ENCODE data around the gene DIP2B.

The DIP2B gene

DNA sequence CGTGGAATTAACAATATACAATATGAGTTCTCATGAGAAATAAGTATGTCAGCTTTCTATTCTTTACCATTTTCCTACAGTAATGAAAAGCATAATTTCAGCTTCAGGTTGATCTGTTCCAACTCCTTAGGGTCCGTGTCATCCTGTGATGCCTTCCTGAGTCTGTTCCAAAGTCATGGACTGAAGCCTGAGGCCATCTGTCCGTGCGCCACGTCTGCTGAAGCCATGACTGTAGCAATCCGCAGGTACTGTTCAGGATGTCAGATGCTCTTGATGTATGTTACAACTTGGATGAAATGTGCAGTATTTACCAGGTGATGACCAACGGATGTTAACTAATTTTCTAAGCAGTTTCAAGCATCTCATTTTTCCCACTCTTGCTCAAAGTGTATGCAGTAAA lies 192.1 kb downstream of the DIP2B start:
- H3K27ac ChIP-seq (ENCODE audit: low read depth, low read length): no peak overlapping the region
- no peaks in the 10 kb centered on the region for H3K9me3 ChIP-seq (ENCODE audit: insufficient read depth, low read length)
- no peaks in the 10 kb centered on the region for H3K9me2 ChIP-seq (replicated peaks; ENCODE audit: insufficient read depth, low read length)
- H3K9ac ChIP-seq (ENCODE audit: low read length): no peak overlapping the region
- no peaks in the 10 kb centered on the region for H4K20me1 ChIP-seq (ENCODE audit: low read depth, low read length)
- H2AFZ ChIP-seq (ENCODE audit: low read depth, low read length, severe bottlenecking): no peak overlapping the region
- H3K27me3 ChIP-seq (ENCODE audit: low read length): no peaks in the 10 kb centered on the region
- no peak for TF ChIP-seq EZH2phosphoT487 (conservative IDR thresholded peaks at IDR 0.05; ENCODE audit: low read length)
- TF ChIP-seq, protein P1, sequence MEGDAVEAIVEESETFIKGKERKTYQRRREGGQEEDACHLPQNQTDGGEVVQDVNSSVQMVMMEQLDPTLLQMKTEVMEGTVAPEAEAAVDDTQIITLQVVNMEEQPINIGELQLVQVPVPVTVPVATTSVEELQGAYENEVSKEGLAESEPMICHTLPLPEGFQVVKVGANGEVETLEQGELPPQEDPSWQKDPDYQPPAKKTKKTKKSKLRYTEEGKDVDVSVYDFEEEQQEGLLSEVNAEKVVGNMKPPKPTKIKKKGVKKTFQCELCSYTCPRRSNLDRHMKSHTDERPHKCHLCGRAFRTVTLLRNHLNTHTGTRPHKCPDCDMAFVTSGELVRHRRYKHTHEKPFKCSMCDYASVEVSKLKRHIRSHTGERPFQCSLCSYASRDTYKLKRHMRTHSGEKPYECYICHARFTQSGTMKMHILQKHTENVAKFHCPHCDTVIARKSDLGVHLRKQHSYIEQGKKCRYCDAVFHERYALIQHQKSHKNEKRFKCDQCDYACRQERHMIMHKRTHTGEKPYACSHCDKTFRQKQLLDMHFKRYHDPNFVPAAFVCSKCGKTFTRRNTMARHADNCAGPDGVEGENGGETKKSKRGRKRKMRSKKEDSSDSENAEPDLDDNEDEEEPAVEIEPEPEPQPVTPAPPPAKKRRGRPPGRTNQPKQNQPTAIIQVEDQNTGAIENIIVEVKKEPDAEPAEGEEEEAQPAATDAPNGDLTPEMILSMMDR (IDR thresholded peaks at IDR 0.05; ENCODE audit: insufficient read depth, low read length, poor library complexity, severe bottlenecking): no peak
- H3K4me3 ChIP-seq (ENCODE audit: insufficient read depth, low read length, poor library complexity, severe bottlenecking): no peak overlapping the region
- no peaks in the 10 kb centered on the region for H3K79me2 ChIP-seq (ENCODE audit: insufficient read depth, low read length)
- H3K4me2 ChIP-seq (ENCODE audit: low read depth, low read length, poor library complexity, severe bottlenecking): no peak overlapping the region
- no peaks in the 10 kb centered on the region for H3K36me3 ChIP-seq (ENCODE audit: low read length)
- H3F3A ChIP-seq (ENCODE audit: insufficient read depth): no peaks in the 10 kb centered on the region

DNA sequence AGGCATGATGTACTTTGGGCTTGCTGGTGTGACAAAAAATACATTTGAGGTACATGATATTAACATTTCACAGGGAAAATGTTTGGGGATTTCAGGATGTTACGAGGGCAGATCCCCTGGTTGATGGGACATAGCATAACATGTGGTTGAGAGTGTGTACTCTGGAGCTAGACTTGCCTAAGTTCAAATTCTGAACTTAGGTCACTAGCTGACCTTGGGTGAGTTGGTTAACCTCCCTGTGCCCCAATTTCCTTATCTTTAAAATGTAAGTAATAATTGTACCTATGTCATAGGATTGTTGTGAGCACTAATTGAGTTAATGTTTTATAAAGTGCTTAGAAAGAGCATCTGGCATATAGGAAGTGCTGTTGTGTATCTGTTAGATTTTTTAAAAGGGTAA lies 194.4 kb downstream of the DIP2B start:
- Histone ChIP-seq H3K4me2 (ENCODE audit: low read depth, low read length, poor library complexity, severe bottlenecking) (no peak overlapping the region), H3K27ac (ENCODE audit: low read depth, low read length) (no peak overlapping the region), H3K36me3 (ENCODE audit: low read length) (no peaks in the 10 kb centered on the region), H3K9me2 (replicated peaks; ENCODE audit: insufficient read depth, low read length) (no peaks in the 10 kb centered on the region), H3K9me3 (ENCODE audit: insufficient read depth, low read length) (no peaks in the 10 kb centered on the region), H4K20me1 (ENCODE audit: low read depth, low read length) (no peaks in the 10 kb centered on the region), H2AFZ (ENCODE audit: low read depth, low read length, severe bottlenecking) (no peak overlapping the region), H3K9ac (ENCODE audit: low read length) (no peak overlapping the region), H3F3A (ENCODE audit: insufficient read depth) (no peaks in the 10 kb centered on the region), H3K4me3 (ENCODE audit: insufficient read depth, low read length, poor library complexity, severe bottlenecking) (no peak overlapping the region), H3K27me3 (ENCODE audit: low read length) (no peaks in the 10 kb centered on the region), H3K79me2 (ENCODE audit: insufficient read depth, low read length) (no peaks in the 10 kb centered on the region)
- TF ChIP-seq, protein P1 (IDR thresholded peaks at IDR 0.05; ENCODE audit: insufficient read depth, low read length, poor library complexity, severe bottlenecking): no peak
- no peak for TF ChIP-seq EZH2phosphoT487 (conservative IDR thresholded peaks at IDR 0.05; ENCODE audit: low read length)

- TF ChIP-seq, protein P1 (IDR thresholded peaks at IDR 0.05; ENCODE audit: insufficient read depth, low read length, poor library complexity, severe bottlenecking): no peak
- no peak for TF ChIP-seq EZH2phosphoT487 (conservative IDR thresholded peaks at IDR 0.05; ENCODE audit: low read length)
- Histone ChIP-seq H3K9me3 (ENCODE audit: insufficient read depth, low read length) (no peaks in the 10 kb centered on the region), H3K9ac (ENCODE audit: low read length) (no peak overlapping the region), H3K27ac (ENCODE audit: low read depth, low read length) (no peak overlapping the region), H4K20me1 (ENCODE audit: low read depth, low read length) (no peaks in the 10 kb centered on the region), H3K9me2 (replicated peaks; ENCODE audit: insufficient read depth, low read length) (no peaks in the 10 kb centered on the region), H3K36me3 (ENCODE audit: low read length) (no peaks in the 10 kb centered on the region), H3K27me3 (ENCODE audit: low read length) (no peaks in the 10 kb centered on the region), H3K4me3 (ENCODE audit: insufficient read depth, low read length, poor library complexity, severe bottlenecking) (no peak overlapping the region), H3K79me2 (ENCODE audit: insufficient read depth, low read length) (no peaks in the 10 kb centered on the region), H3F3A (ENCODE audit: insufficient read depth) (no peaks in the 10 kb centered on the region), H3K4me2 (ENCODE audit: low read depth, low read length, poor library complexity, severe bottlenecking) (no peak overlapping the region), H2AFZ (ENCODE audit: low read depth, low read length, severe bottlenecking) (no peak overlapping the region)
Measured at GRCh38 chr12:50699940-50700339, 195.2 kb downstream of the DIP2B start.

Measured in SU-DHL-6 (cell line).